Mesodermal cell (in vitro differentiated cells): ENCODE measurements around the gene DFFB.

Experiments used
- H3K27ac ChIP-seq: 2 replicates; pipeline ENCODE4 v1.7.0; 2013; ENCODE audit warnings: mild to moderate bottlenecking, low read depth, low read length, moderate library complexity; ENCODE audit not compliant: severe bottlenecking
- H3K36me3 ChIP-seq: 2 replicates; pipeline ENCODE4 v1.7.1; 2013; ENCODE audit warnings: mild to moderate bottlenecking, low read length, moderate library complexity; ENCODE audit not compliant: control insufficient read depth, insufficient read depth
- H3K4me1 ChIP-seq: one replicate; pipeline ENCODE4 v1.7.1; 2013; ENCODE audit warnings: mild to moderate bottlenecking, low read length; ENCODE audit not compliant: insufficient read depth, control insufficient read depth, poor library complexity, severe bottlenecking
- H3K4me3 ChIP-seq: 2 replicates; pipeline ENCODE4 v1.7.0; 2013; ENCODE audit warnings: low read length, control low read depth, mild to moderate bottlenecking; ENCODE audit not compliant: insufficient read depth, poor library complexity, severe bottlenecking; ENCODE audit errors: extremely low read depth
- H3K9me3 ChIP-seq: 2 replicates; pipeline ENCODE4 v1.7.1; 2013; ENCODE audit warnings: mild to moderate bottlenecking, low read length, moderate library complexity; ENCODE audit not compliant: control insufficient read depth
- WGBS, 2 experiments: methylation state at CpG; one replicate each; pipeline ENCODE4 v1.1.5; 2013; ENCODE audit warnings: missing lambda C conversion rate in 2 of 2; ENCODE audit not compliant: insufficient coverage in 2 of 2; 5-methylcytosine and 5-hydroxymethylcytosine counted together

DFFB gene

GRCh38 chr1:3929126-3929525 is 71.8 kb downstream of the DFFB start:
- H3K36me3 ChIP-seq: no peaks in the 10 kb centered on the region
- H3K4me1 ChIP-seq: peaks cover 3% of the 10 kb centered on the region
- H3K27ac ChIP-seq: no peak overlapping the region
- H3K4me3 ChIP-seq: no peak overlapping the region
- no peaks in the 10 kb centered on the region for H3K9me3 ChIP-seq
- WGBS, 2 experiments: 50 to 52% methylated on average over 2 to 5 of the region's 5 CpGs

DNA sequence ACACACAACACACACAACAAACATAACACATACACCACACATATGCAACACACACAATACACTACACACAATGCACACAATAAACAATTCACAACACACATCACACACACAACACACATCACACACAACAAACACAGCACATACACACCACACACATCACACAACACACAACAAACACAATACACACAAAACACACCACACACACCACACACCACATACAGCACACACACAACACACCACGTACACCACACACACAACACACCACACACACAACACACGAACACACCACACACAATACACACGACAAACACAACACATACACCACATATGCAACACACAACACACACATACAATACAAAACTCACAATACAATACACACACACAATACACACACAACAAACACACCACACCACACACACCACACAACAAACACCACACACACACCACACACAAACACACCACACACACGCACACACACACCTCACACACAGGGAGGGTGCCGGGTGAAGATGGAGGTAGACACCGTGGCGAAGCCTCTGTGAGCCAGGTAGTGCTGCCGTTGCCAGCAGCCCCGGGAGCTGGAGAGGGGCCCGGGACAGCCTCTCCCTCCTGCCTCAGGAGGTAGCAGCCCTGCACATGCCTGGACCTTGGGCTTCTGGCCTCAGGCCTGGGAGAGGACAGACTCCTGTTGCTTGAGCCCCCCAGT is 73.2 kb downstream of the DFFB start:
- 86 to 92% methylated on average over 7 to 9 of the region's 10 CpGs for WGBS, 2 experiments
- H3K4me1 ChIP-seq: peaks cover 3% of the 10 kb centered on the region

DNA sequence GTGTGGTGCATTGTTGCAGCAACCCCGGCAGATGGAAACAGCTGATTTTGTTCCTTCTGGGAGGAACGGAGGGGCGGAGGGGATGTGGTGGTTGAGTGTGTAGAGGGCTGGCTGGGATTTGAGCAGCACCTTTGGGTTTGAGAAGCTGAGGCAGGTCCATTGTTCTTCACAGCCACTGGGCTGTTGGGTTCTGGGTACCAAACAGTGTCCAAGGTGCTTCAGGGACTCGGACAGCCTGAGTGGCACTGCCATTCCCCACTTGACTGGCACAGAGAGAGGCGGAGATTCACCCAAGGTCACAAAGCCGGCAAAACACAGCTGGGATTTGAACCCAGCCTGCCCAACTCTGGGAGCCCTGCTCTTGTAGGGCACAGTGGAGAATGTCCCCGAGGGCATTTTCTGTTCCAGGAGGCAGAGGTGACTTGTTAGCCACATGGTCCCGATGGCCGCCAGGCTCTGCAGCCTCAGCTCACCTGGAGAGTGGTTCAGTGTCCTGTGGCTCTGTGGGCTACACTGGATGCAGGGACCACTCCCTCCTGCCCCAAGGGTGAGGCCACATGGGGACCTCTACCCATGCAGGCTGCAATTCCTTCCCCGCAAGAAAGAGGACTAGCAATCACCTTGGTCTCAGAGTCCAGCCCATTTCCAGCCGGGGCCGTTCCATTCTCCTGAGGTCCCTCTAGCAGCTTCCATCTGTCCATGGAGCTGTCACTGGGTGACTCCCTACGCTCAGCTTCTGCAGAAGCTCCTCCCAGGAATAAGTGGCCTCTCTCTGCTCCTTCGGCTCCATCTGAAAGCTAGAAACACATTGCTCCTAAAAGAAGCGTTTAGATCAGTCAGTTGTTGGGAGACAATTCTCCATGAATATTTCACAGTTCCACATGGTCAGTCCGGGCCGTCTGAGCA is 74.0 kb downstream of the DFFB start:
- Histone ChIP-seq H3K4me1 (peaks cover 3% of the 10 kb centered on the region), H3K4me3 (no peak overlapping the region), H3K36me3 (no peaks in the 10 kb centered on the region), H3K9me3 (no peaks in the 10 kb centered on the region), H3K27ac (no peak overlapping the region)
- 84 to 91% methylated on average over 14 to 17 of the region's 17 CpGs for WGBS, 2 experiments

More for the DNA sequence above, 73.2 kb downstream of the DFFB start:
- Histone ChIP-seq H3K9me3 (no peaks in the 10 kb centered on the region), H3K36me3 (no peaks in the 10 kb centered on the region), H3K27ac (no peak overlapping the region), H3K4me3 (no peak overlapping the region)

DNA sequence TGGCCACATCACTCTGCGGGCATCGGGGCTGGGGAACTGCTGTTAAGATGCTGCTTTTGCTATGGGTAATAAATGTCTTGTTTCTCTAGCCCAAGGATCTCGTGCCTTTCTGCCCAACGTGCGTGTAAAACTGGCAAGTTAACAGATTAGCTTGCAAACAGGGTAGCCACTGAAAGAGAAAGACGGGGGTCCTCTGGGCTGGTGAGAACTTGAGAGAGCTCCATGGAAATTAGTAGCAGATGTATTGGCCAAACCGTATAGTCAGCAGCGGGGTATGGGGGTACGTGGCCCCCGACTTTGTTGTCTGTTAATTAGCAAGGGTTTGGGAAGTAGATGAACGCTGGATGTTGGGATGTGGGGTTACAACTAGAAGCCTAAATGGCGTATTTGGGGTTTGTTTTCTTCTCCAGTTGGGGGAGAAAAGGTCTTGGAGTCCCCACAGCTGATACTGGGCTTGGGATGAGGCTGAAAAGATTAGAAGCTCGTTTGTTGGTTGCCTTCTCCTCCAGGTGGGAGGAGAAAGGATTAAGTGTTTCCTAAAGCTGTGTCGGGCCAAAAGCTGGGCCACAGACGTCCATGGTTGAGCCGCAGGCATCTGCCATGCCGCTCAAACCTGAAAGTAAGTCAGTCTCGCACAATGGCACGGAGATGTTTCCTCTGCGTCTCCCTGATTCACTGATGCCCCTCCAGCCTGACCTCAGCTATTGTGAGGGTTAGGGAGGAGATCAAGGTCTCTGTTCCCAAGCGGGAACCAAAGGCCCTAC is 75.1 kb downstream of the DFFB start:
- Histone ChIP-seq H3K4me1 (peaks cover 3% of the 10 kb centered on the region), H3K9me3 (no peaks in the 10 kb centered on the region), H3K27ac (no peak overlapping the region), H3K4me3 (no peak overlapping the region), H3K36me3 (no peaks in the 10 kb centered on the region)
- WGBS, 2 experiments: 83 to 84% methylated on average over 16 to 20 of the region's 21 CpGs
